Measurements from ENCODE around the gene TUBGCP2.

Gene TUBGCP2

GRCh38 chr10:133308421-133309099, at the start of gene TUBGCP2, which contains the start of gene ZNF511:
Gene TUBGCP2 (minus strand): TSS chr10:133308872. CDS start chr10:133302941, 5,931 bp downstream.
Gene ZNF511 (plus strand): TSS chr10:133308914. CDS start chr10:133308944, 30 bp downstream.
- peak; percentile 91 for DNase-seq

- peak; percentile 80 for DNase-seq
Measured at GRCh38 chr10:133357285-133358161, 48.9 kb upstream of the TUBGCP2 start, which contains the start of gene FUOM. Gene FUOM (minus strand): TSS chr10:133358019. CDS start chr10:133358007, 12 bp downstream.

GRCh38 chr10:133356549-133357284, 48.0 kb upstream of the TUBGCP2 start:
- no peak for DNase-seq

GRCh38 chr10:133355991-133356390, 47.3 kb upstream of the TUBGCP2 start:
- DNase-seq, result no peak

DNA sequence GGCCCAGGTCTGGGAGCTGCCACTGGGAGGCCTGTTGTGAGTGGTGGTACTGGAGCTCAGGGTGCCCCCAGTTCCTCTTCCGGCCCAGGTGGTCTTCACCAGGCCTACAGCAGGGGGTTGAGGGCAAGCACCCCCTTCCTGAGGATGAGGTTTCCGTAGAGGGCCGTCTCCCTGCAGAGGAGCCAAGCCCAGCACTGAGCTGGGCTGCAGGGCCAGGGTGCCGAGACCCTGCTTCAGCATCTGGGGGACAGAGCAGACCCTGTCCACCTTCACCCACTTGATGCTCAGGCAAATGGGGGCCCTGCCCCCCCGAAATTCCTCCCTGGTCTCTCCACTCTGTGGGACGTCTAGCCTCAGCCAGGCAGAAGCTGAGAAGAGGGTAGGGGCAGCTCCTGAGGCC, 46.6 kb upstream of the TUBGCP2 start:
- no peak for DNase-seq

- DNase-seq, result no peak
Measured at GRCh38 chr10:133354672-133355240, 46.1 kb upstream of the TUBGCP2 start.

- no peak for DNase-seq
Measured at GRCh38 chr10:133353988-133354605, 45.4 kb upstream of the TUBGCP2 start.

GRCh38 chr10:133353202-133353959, 44.7 kb upstream of the TUBGCP2 start:
- DNase-seq, result no peak

- no peak for DNase-seq
Measured at GRCh38 chr10:133351408-133352318, 43.0 kb upstream of the TUBGCP2 start.

- no peak for DNase-seq
Measured at GRCh38 chr10:133350950-133351329, 42.3 kb upstream of the TUBGCP2 start.

- DNase-seq, result no peak
Measured at GRCh38 chr10:133350283-133350949, 41.7 kb upstream of the TUBGCP2 start.

DNA sequence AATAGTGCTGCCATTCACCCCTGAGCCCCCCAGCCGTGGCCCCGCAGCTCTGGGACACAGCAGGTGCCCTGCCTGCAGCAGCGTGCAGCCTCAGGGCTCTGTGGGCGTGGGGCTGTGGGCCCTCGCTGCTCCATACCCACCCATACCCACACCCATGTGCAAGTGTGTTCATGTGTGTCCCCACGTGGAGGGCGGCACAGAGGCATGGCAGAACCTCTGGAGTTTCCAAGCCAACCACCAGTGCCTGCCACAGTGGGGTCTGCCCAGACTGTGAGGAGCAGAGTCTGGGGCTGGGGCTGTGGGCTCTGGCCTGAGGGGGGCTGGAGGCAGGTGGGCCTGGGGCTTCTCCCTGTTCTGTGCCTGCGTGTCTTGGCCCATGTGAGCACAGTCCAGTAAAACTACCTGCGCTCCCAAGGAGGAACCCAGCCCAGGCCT, 40.9 kb upstream of the TUBGCP2 start:
- no peak for DNase-seq

- DNase-seq, result no peak
Measured at GRCh38 chr10:133349160-133349568, 40.5 kb upstream of the TUBGCP2 start.

DNA sequence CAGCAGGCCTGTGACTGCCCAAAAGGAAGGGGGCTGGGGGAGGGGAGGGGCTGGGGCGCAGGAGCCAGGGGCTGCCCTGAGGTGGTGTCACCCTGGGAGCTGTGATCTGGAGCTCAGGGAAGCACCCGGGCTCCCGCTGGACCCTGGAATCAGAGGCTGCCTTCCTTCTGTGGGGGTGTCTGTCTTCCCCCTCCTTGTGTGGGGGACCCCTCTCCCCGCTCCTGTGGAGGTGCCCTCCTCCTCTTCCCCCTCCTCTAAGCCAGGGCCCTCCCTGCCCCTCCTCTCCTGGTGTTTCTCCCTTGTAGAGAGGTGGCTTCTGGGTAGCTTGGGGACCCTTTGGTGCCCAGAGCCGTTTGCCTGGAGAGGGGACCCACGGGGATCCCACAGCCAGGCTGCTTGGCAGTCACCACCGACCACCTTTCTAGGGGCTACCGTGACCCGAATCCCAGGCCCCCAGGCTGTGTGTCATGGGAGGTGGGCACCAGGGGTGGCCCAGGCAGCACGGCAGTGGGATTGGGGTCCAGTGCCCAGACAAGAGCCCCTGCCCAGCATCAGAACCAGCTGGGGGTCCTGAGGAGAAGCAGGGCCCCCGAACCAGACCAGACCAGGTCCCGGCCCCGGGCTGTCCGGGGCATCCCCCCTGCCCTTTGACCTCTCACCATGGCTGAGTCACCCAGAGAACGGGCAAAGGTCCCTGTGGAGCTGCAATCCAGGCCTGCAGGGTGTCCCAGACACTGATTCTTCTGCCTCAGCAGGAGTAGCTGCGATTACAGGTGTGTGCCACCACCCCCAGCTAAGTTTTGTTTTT, 39.2 kb upstream of the TUBGCP2 start:
- DNase-seq, result no peak

- DNase-seq, result no peak
Measured at GRCh38 chr10:133346413-133346812, 37.7 kb upstream of the TUBGCP2 start.

DNA sequence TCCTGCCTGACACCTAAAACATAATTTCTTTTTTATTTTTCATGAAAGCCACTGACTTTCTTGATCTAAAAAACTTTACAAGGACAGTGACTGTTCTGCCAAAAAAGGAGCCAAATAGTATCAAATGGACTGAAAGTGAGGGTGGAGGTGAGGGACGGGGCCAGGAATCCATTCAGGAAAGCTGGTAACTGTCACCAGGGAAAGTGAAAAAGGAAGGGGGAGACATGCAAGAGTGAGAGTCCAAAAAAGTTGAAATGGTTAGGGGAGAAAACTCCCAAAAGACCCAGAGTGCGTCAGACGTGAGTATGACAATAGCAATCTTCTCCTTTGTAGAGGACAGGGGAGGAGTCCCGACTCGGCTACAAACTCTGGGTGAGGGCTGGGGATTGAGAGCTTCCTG, 35.6 kb upstream of the TUBGCP2 start:
- no peak for DNase-seq

DNA sequence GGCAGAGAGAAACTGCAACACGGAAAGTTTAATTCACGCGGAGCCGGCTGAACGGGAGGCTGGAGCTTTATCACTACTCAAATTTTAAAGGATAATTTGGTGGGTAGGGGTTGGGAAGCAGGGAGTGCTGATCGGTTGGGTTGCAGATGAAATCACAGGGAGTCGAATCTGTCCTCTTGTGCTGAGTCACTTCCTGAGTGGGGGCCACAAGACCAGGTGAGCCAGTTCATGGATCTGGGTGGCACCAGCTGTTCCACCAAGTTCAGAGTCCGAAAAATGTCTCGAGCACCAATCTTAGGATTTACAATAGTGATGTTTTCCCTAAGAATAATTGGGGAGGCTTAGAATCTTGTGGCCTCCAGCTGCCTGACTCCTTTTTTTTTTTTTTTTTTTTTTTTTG, 34.9 kb upstream of the TUBGCP2 start:
- DNase-seq, result no peak

GRCh38 chr10:133342942-133343341, 34.3 kb upstream of the TUBGCP2 start:
- no peak for DNase-seq

DNA sequence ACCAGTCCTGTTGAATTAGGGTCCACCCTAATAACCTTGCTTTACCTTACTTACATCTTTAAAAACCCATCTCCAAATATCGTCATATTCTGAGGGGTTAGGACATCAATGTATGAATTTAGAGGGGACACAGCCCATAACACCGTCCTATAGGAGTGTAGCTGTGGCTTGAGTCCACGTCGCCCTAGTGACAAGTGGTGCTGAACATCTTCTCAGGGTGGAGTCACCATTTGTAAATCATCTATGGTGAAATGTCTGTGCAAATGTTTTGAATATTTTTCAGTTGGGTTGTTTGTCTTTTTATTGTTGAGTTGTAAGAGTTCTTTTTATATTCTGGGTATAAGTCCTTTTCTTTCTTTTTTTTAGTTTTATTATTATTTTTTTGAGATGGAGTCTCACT, 33.3 kb upstream of the TUBGCP2 start:
- no peak for DNase-seq
